Neural crest cell (in vitro differentiated cells): ENCODE data around the gene DBR1. TPM values are rescaled to one million over a fixed set of nuclear protein-coding genes. Genes with fewer than 3 reads are reported as not detected.

Experiments
- DNase-seq: peaks from one replicate; pipeline ENCODE4 v3.0.0; 2021; ENCODE audit warnings: low read depth, mixed read lengths, low spot score
- H3K27ac Mint-ChIP-seq: one replicate; pipeline ENCODE4 v1.8.0; 2021; ENCODE audit warnings: mild to moderate bottlenecking, mixed read lengths; ENCODE audit not compliant: unreplicated experiment
- H3K27me3 Mint-ChIP-seq: 2 replicates; pipeline ENCODE4 v1.8.0; 2021; ENCODE audit warnings: low read depth, mild to moderate bottlenecking, mixed read lengths
- H3K36me3 Mint-ChIP-seq: 2 replicates; pipeline ENCODE4 v1.8.0; 2021; ENCODE audit warnings: low read depth, mild to moderate bottlenecking, mixed read lengths
- H3K4me1 Mint-ChIP-seq: 2 replicates; pipeline ENCODE4 v1.8.0; 2021; ENCODE audit warnings: mixed read lengths
- H3K4me3 Mint-ChIP-seq: one replicate; pipeline ENCODE4 v1.8.0; 2021; ENCODE audit warnings: mild to moderate bottlenecking, mixed read lengths
- H3K9me3 Mint-ChIP-seq: 2 replicates; pipeline ENCODE4 v1.8.0; 2021; ENCODE audit warnings: mixed read lengths
- CTCF ChIP-seq: fragments of 200-600 bp; sonication (generic); conservative IDR thresholded peaks from 2 replicates; pipeline ENCODE4 v1.5.0; 2021; ENCODE audit warnings: antibody characterized with exemption, mild to moderate bottlenecking
- total RNA-seq: library from RNA; stranded (reverse); gene quantifications from 2 replicates; pipeline ENCODE4 v1.2.1, GENCODE V29; 2021

The DBR1 gene
- total RNA-seq, 1 donor from 2014 or later: 25.6 TPM

- Mint-ChIP-seq H3K27me3 (no peaks in the 10 kb centered on the region), H3K27ac (no peak overlapping the region), H3K36me3 (no peaks in the 10 kb centered on the region), H3K4me3 (no peak overlapping the region), H3K4me1 (peaks cover 21% of the 10 kb centered on the region), H3K9me3 (no peaks in the 10 kb centered on the region)
- no peak for DNase-seq
- no peak for TF ChIP-seq CTCF
These were observed 44.5 kb upstream of the DBR1 start for GRCh38 chr3:138219255-138219654.

GRCh38 chr3:138213398-138214085 lies 38.8 kb upstream of the DBR1 start:
- no peak for DNase-seq
- no peak for TF ChIP-seq CTCF
- H3K27ac Mint-ChIP-seq: no peak overlapping the region
- H3K9me3 Mint-ChIP-seq: no peaks in the 10 kb centered on the region
- no peak overlapping the region for H3K4me3 Mint-ChIP-seq
- no peaks in the 10 kb centered on the region for H3K27me3 Mint-ChIP-seq
- H3K36me3 Mint-ChIP-seq: no peaks in the 10 kb centered on the region
- H3K4me1 Mint-ChIP-seq: peaks cover 4% of the 10 kb centered on the region

GRCh38 chr3:138210528-138210927 lies 35.8 kb upstream of the DBR1 start:
- Mint-ChIP-seq H3K4me3 (no peak overlapping the region), H3K27me3 (no peaks in the 10 kb centered on the region), H3K36me3 (peaks cover 7% of the 10 kb centered on the region), H3K9me3 (no peaks in the 10 kb centered on the region), H3K4me1 (peaks cover 16% of the 10 kb centered on the region), H3K27ac (no peak overlapping the region)
- no peak for TF ChIP-seq CTCF
- DNase-seq: no peak

GRCh38 chr3:138206196-138206595 lies 31.5 kb upstream of the DBR1 start:
- Mint-ChIP-seq H3K27ac (no peak overlapping the region), H3K27me3 (no peaks in the 10 kb centered on the region), H3K36me3 (peaks cover 7% of the 10 kb centered on the region), H3K9me3 (no peaks in the 10 kb centered on the region), H3K4me1 (peaks cover 23% of the 10 kb centered on the region), H3K4me3 (no peak overlapping the region)
- no peak for TF ChIP-seq CTCF
- DNase-seq: no peak

GRCh38 chr3:138205527-138205926 lies 30.8 kb upstream of the DBR1 start:
- no peaks in the 10 kb centered on the region for H3K27me3 Mint-ChIP-seq
- no peak overlapping the region for H3K4me3 Mint-ChIP-seq
- no peak for TF ChIP-seq CTCF
- no peaks in the 10 kb centered on the region for H3K9me3 Mint-ChIP-seq
- DNase-seq: no peak
- no peak overlapping the region for H3K27ac Mint-ChIP-seq
- peaks cover 20% of the 10 kb centered on the region for H3K4me1 Mint-ChIP-seq
- peaks cover 7% of the 10 kb centered on the region for H3K36me3 Mint-ChIP-seq
